Endothelial cell of umbilical vein (primary cell): ENCODE measurements around the gene TK1. TPM values are rescaled to one million over a fixed set of nuclear protein-coding genes. Genes with fewer than 3 reads are reported as not detected.

Source experiments
- BruUV-seq: library from RNA; stranded (reverse); fragments of 400-500 nt; replicated peaks from 2 replicates; lab custom pipeline; 2021; lab: Mats Ljungman, UMichigan
- CTCF ChIA-PET: fragments of 300-600, 350-600 bp; sonication (Branson Sonifier 250); formaldehyde crosslinking; loops from one replicate; lab custom pipeline; 2021; ENCODE audit warnings: antibody characterized with exemption, inconsistent platforms; lab: Charles Lee
- POLR2A ChIA-PET: fragments of 300-600, 350-600 bp; sonication (Branson Sonifier 250); formaldehyde crosslinking; loops from one replicate; lab custom pipeline; 2021; ENCODE audit warnings: antibody characterized with exemption, inconsistent platforms; lab: Charles Lee
- DNase-seq: peaks from one replicate; pipeline ENCODE4 v3.0.0-alpha.2; 2011; ENCODE audit warnings: low read depth, low spot score
- FAIRE-seq: peaks from 2 replicates; lab custom pipeline; 2011; peaks lifted over from hg19 to GRCh38; lab: Jason Lieb, UNC
- H2AFZ ChIP-seq: 2 replicates; pipeline ENCODE4 v1.6.0; 2012; ENCODE audit warnings: low read depth, low read length, control low read depth, inconsistent platforms
- H3K27ac ChIP-seq: 2 replicates; pipeline ENCODE4 v1.5.1; 2011; ENCODE audit warnings: low read depth, mild to moderate bottlenecking, control low read depth, low read length, moderate library complexity; ENCODE audit not compliant: insufficient read depth
- H3K27me3 ChIP-seq, 2 experiments: 2 replicates each; pipeline versions ENCODE4 v1.6.0 to v1.6.1; 2011; ENCODE audit warnings: low read length in 2 of 2, mixed read lengths in 1 of 2; ENCODE audit not compliant: control insufficient read depth in 2 of 2, insufficient read depth in 2 of 2
- H3K36me3 ChIP-seq, 2 experiments: 2 replicates in 1 of 2; 3 replicates in 1 of 2; pipeline ENCODE4 v1.5.1; 2011; ENCODE audit warnings: low read length in 2 of 2, mild to moderate bottlenecking in 1 of 2, moderate library complexity in 1 of 2; ENCODE audit not compliant: control insufficient read depth in 2 of 2, insufficient read depth in 2 of 2; ENCODE audit errors: extremely low read depth in 1 of 2
- H3K4me1 ChIP-seq: 3 replicates; pipeline ENCODE4 v1.5.1; 2011; ENCODE audit warnings: mild to moderate bottlenecking, low read length; ENCODE audit not compliant: control insufficient read depth, insufficient read depth; ENCODE audit errors: extremely low read depth
- H3K4me2 ChIP-seq: 2 replicates; pipeline ENCODE4 v1.6.1; 2011; ENCODE audit warnings: low read length, control low read depth, mixed read lengths; ENCODE audit not compliant: insufficient read depth
- H3K4me3 ChIP-seq, 3 experiments: fragments of 200-600 bp in 1 of 3; sonication (generic), shearing (Covaris generic) in 1 of 3; replicated peaks in 1 of 3; 2 replicates each; pipeline ENCODE4 v1.5.1; 2011 to 2016; ENCODE audit warnings: control low read depth in 3 of 3, low read length in 3 of 3, mild to moderate bottlenecking in 2 of 3, inconsistent platforms in 1 of 3, low read depth in 1 of 3, moderate library complexity in 1 of 3; ENCODE audit not compliant: insufficient read depth in 1 of 3
- H3K79me2 ChIP-seq: 2 replicates; pipeline ENCODE4 v1.6.0; 2012; ENCODE audit warnings: low read length, inconsistent platforms; ENCODE audit not compliant: control insufficient read depth, insufficient read depth
- H3K9ac ChIP-seq: replicated peaks from 2 replicates; pipeline ENCODE3; 2011; ENCODE audit warnings: low read length, control low read depth; ENCODE audit not compliant: insufficient read depth; ENCODE audit errors: extremely low read depth
- H3K9me1 ChIP-seq: replicated peaks from 3 replicates; pipeline ENCODE4 v1.6.0; 2011; ENCODE audit warnings: mild to moderate bottlenecking, low read length; ENCODE audit not compliant: control insufficient read depth, insufficient read depth; ENCODE audit errors: extremely low read depth
- H3K9me3 ChIP-seq: replicated peaks from 2 replicates; pipeline ENCODE4 v1.5.1; 2012; ENCODE audit warnings: low read length, inconsistent platforms; ENCODE audit not compliant: control insufficient read depth, insufficient read depth
- H4K20me1 ChIP-seq: replicated peaks from 2 replicates; pipeline ENCODE3; 2011; ENCODE audit warnings: mild to moderate bottlenecking, low read length; ENCODE audit not compliant: control insufficient read depth, insufficient read depth; ENCODE audit errors: extremely low read depth
- FOS ChIP-seq: IDR thresholded peaks from 2 replicates; pipeline ENCODE4 v1.6.1; 2011; ENCODE audit warnings: mild to moderate bottlenecking, low read length, moderate library complexity, borderline replicate concordance; ENCODE audit not compliant: insufficient read depth
- GATA2 ChIP-seq: IDR thresholded peaks from 2 replicates; pipeline ENCODE4 v1.7.0; 2011; ENCODE audit warnings: low read depth, mild to moderate bottlenecking, moderate library complexity, mixed read lengths, low read length; ENCODE audit not compliant: insufficient read length, insufficient read depth
- JUN ChIP-seq: IDR thresholded peaks from 2 replicates; pipeline ENCODE4 v1.6.1; 2011; ENCODE audit warnings: borderline replicate concordance, low read depth; ENCODE audit not compliant: insufficient read length, insufficient read depth
- MYC ChIP-seq: IDR thresholded peaks from one replicate; pipeline ENCODE4 v1.6.1; 2011; ENCODE audit warnings: mild to moderate bottlenecking, low read depth, low read length
- POLR2A ChIP-seq: IDR thresholded peaks from 2 replicates; pipeline ENCODE4 v1.6.1; 2012; ENCODE audit warnings: low read depth, mild to moderate bottlenecking, control low read depth, low read length
- POLR2AphosphoS5 ChIP-seq: IDR thresholded peaks from 2 replicates; pipeline ENCODE4 v1.6.1; 2012; ENCODE audit warnings: low read depth, mild to moderate bottlenecking, control low read depth, low read length, moderate library complexity; ENCODE audit not compliant: insufficient read depth
- dilution Hi-C: fragments of 300-500 bp; cut with MboI; formaldehyde crosslinking; loops from one replicate; pipeline ENCODE4 v1.15.0; 2019; ENCODE audit warnings: low sequenced_read_pairs; ENCODE audit not compliant: extremely low pct_ligation_motif_present
- intact Hi-C: fragments of 100-400 bp; cut with micrococcal nuclease; formaldehyde crosslinking; loops from one replicate; pipeline ENCODE4 v1.10.0; 2022
- polyA plus RNA-seq, 4 experiments: library from polyadenylated mRNA; depleted of rRNA in 3 of 4; stranded (reverse) in 3 of 4; unstranded in 1 of 4; fragments of >200 nt; gene quantifications; 2 replicates each; pipeline versions ENCODE4 v1.2.1 to v1.2.3, GENCODE V29; 2011 to 2012; ENCODE audit warnings: missing spikeins in 1 of 4
- total RNA-seq: library from RNA; stranded (reverse); gene quantifications from 2 replicates; pipeline ENCODE4 v1.2.3, GENCODE V29; 2021
- TF ChIP-seq, protein P1 (sequence below), 2 donors: IDR thresholded peaks; 1 replicate in 1 of 2; 2 replicates in 1 of 2; pipeline ENCODE4 v1.5.1; 2011; ENCODE audit warnings: low read length in 2 of 2, mild to moderate bottlenecking in 2 of 2, moderate library complexity in 2 of 2, control low read depth in 1 of 2, inconsistent platforms in 1 of 2, low read depth in 1 of 2; ENCODE audit not compliant: insufficient read depth in 1 of 2; ENCODE audit errors: extremely low read depth in 1 of 2

TK1 gene
- total and polyA plus RNA-seq, 2 donors (not counting 3 experiments of a cell fraction or from before 2014, with no cell fraction given): 111 to 159 TPM

DNA sequence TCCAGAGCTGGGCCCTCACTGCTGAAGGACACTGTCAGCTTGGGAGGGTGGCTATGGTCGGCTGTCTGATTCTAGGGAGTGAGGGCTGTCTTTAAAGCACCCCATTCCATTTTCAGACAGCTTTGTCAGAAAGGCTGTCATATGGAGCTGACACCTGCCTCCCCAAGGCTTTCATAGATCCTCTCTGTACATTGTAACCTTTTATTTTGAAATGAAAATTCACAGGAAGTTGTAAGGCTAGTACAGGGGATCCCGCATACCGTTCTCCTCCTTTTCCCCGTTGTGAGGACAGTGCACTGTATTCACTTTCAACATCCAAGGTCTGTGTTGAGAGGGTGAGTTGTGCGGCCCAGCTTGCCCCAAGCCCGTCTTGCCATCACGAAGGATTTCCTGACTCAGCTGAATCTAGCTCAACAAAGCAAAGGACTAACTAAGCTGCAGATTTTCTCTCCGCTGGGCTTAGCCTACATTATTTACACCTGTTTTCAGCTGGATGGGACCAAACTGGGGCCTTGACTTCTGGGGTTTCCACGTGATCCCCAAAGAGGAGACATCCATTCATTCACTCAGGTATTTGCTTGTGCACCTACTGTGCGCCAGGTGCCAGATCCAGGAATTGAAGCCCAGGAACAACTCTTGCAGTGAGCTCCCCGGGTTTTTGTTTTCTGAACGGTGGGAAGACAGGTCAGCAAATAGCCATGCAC lies 39.4 kb upstream of the TK1 start:
- Histone ChIP-seq H3K9ac (no peak overlapping the region), H4K20me1 (no peaks in the 10 kb centered on the region), H3K27ac (no peak overlapping the region), H3K27me3 (peaks cover 10 to 14% of the 10 kb centered on the region in 2 experiments), H3K9me3 (no peaks in the 10 kb centered on the region), H3K4me3 (no peak overlapping the region), H3K9me1 (no peaks in the 10 kb centered on the region), H3K36me3 (no peaks in the 10 kb centered on the region), H3K4me1 (peaks cover 31% of the 10 kb centered on the region), H3K79me2 (no peaks in the 10 kb centered on the region), H3K4me2 (no peak overlapping the region), H2AFZ (no peak overlapping the region)
- intact Hi-C loops: no loop called here
- ChIA-PET POLR2A (no interaction called here), CTCF (interaction anchor here (0.9 to 5.6 kb wide), 3 partner anchors 24 to 196 kb away, joined by 3 to 39 read pairs (median 3); no protein-coding TSS in a partner anchor)
- no peak for DNase-seq
- TF ChIP-seq POLR2A: no peak
- TF ChIP-seq, protein P1, sequence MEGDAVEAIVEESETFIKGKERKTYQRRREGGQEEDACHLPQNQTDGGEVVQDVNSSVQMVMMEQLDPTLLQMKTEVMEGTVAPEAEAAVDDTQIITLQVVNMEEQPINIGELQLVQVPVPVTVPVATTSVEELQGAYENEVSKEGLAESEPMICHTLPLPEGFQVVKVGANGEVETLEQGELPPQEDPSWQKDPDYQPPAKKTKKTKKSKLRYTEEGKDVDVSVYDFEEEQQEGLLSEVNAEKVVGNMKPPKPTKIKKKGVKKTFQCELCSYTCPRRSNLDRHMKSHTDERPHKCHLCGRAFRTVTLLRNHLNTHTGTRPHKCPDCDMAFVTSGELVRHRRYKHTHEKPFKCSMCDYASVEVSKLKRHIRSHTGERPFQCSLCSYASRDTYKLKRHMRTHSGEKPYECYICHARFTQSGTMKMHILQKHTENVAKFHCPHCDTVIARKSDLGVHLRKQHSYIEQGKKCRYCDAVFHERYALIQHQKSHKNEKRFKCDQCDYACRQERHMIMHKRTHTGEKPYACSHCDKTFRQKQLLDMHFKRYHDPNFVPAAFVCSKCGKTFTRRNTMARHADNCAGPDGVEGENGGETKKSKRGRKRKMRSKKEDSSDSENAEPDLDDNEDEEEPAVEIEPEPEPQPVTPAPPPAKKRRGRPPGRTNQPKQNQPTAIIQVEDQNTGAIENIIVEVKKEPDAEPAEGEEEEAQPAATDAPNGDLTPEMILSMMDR (IDR thresholded peaks at IDR 0.05; ENCODE audit: extremely low read depth in 1 of 2, insufficient read depth in 1 of 2, low read depth in 1 of 2, low read length in 2 of 2): no peak
- TF ChIP-seq JUN: no peak
- no peak for TF ChIP-seq FOS
- no peak for TF ChIP-seq POLR2AphosphoS5
- no peak for TF ChIP-seq GATA2
- no peak for TF ChIP-seq MYC
- peak; percentile 12 for FAIRE-seq
- BruUV-seq: no TSS peak
- dilution Hi-C loops: no loop called here
